ENCODE data around the gene POU6F2. TPM values are rescaled to one million over a fixed set of nuclear protein-coding genes. Genes with fewer than 3 reads are reported as not detected.
A peak's percentile ranks its signal among the peaks of the same experiment; 100 is the strongest.

POU6F2 gene
- total RNA-seq, 2 donors from 2014 or later: 5.2 to 6.3 TPM

- H3K27ac ChIP-seq: no peak overlapping the region
- WGBS, 2 donors: 7 to 9% methylated on average over 25 of the region's 25 CpGs
- H3K4me1 ChIP-seq: peaks cover 8% of the 10 kb centered on the region
- no peak for TF ChIP-seq POLR2A (IDR thresholded peaks at IDR 0.05)
- TF ChIP-seq, protein P1, sequence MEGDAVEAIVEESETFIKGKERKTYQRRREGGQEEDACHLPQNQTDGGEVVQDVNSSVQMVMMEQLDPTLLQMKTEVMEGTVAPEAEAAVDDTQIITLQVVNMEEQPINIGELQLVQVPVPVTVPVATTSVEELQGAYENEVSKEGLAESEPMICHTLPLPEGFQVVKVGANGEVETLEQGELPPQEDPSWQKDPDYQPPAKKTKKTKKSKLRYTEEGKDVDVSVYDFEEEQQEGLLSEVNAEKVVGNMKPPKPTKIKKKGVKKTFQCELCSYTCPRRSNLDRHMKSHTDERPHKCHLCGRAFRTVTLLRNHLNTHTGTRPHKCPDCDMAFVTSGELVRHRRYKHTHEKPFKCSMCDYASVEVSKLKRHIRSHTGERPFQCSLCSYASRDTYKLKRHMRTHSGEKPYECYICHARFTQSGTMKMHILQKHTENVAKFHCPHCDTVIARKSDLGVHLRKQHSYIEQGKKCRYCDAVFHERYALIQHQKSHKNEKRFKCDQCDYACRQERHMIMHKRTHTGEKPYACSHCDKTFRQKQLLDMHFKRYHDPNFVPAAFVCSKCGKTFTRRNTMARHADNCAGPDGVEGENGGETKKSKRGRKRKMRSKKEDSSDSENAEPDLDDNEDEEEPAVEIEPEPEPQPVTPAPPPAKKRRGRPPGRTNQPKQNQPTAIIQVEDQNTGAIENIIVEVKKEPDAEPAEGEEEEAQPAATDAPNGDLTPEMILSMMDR (IDR thresholded peaks at IDR 0.05): no peak
- H3K4me3 ChIP-seq: peak overlapping the region in 1 of 2 donors; percentile 14
- intact Hi-C loops (cut with DNase I): no loop called here
- H3K9me3 ChIP-seq: no peaks in the 10 kb centered on the region
- no peaks in the 10 kb centered on the region for H3K36me3 ChIP-seq (replicated peaks in 1 of 2; ENCODE audit: insufficient read depth in 1 of 2, low read depth in 2 of 2)
- DNase-seq (no peak), ATAC-seq (no peak)
- no peaks in the 10 kb centered on the region for H3K27me3 ChIP-seq
These were observed 436.0 kb downstream of the POU6F2 start for GRCh38 chr7:39413636-39414223.

GRCh38 chr7:39414224-39415035 lies 436.7 kb downstream of the POU6F2 start:
- peak overlapping the region in 1 of 2 donors; percentile 14 for H3K4me3 ChIP-seq
- H3K9me3 ChIP-seq: no peaks in the 10 kb centered on the region
- WGBS, 2 donors: 1 to 2% methylated on average over 9 to 40 of the region's 40 CpGs
- no peaks in the 10 kb centered on the region for H3K36me3 ChIP-seq (replicated peaks in 1 of 2; ENCODE audit: insufficient read depth in 1 of 2, low read depth in 2 of 2)
- DNase-seq (peak; percentile 16 to 49 (median 26)), ATAC-seq (peak; percentile 45)
- H3K4me1 ChIP-seq: peaks cover 8% of the 10 kb centered on the region
- TF ChIP-seq, protein P1 (IDR thresholded peaks at IDR 0.05): peak in 1 of 7 experiments; percentile 9
- TF ChIP-seq POLR2A (IDR thresholded peaks at IDR 0.05): no peak
- intact Hi-C loops (cut with DNase I): no loop called here
- H3K27ac ChIP-seq: no peak overlapping the region
- H3K27me3 ChIP-seq: no peaks in the 10 kb centered on the region

DNA sequence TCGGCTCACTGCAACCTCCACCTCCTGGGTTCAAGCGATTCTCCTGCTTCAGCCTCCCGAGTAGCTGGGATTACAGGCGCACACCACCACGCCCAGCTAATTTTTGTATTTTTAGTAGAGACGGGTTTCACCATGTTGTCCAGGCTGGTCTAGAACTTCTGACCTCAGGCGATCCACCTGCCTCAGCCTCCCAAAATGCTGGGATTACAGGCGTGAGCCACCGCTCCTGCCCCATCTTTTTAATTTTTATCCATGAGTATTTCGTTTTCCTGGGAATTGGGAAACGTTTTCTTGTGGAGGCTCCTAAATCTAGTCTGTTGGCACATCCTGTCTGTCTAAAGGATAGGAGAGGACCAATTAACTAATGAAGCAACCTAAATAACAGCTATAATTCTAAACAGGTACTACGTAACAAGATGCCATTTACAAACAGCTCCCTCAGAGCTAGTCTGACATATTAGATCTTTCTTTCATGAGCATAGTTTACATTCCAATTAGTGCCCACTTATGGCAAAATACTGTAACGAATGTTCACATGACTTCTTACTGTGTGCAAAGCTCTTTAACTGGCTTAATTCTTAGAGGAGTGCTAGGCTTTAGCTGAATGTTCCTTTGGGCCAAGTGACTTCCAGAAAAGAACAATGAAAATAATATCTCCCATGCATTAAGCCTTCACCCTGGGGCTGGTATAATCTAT lies 437.5 kb downstream of the POU6F2 start:
- H3K27ac ChIP-seq: no peak overlapping the region
- TF ChIP-seq, protein P1 (IDR thresholded peaks at IDR 0.05): no peak
- no peak for TF ChIP-seq POLR2A (IDR thresholded peaks at IDR 0.05)
- DNase-seq (no peak), ATAC-seq (no peak)
- WGBS, 2 donors: 80 to 83% methylated on average over 13 of the region's 13 CpGs
- H3K36me3 ChIP-seq (replicated peaks in 1 of 2; ENCODE audit: insufficient read depth in 1 of 2, low read depth in 2 of 2): no peaks in the 10 kb centered on the region
- intact Hi-C loops (cut with DNase I): no loop called here
- no peak overlapping the region for H3K4me3 ChIP-seq
- no peaks in the 10 kb centered on the region for H3K27me3 ChIP-seq
- peaks cover 8% of the 10 kb centered on the region for H3K4me1 ChIP-seq
- no peaks in the 10 kb centered on the region for H3K9me3 ChIP-seq

GRCh38 chr7:39416866-39417265 lies 439.2 kb downstream of the POU6F2 start:
- Histone ChIP-seq H3K9me3 (no peaks in the 10 kb centered on the region), H3K4me1 (peaks cover 8% of the 10 kb centered on the region), H3K27ac (no peak overlapping the region), H3K36me3 (replicated peaks in 1 of 2; ENCODE audit: insufficient read depth in 1 of 2, low read depth in 2 of 2) (no peaks in the 10 kb centered on the region), H3K27me3 (no peaks in the 10 kb centered on the region), H3K4me3 (no peak overlapping the region)
- no peak for DNase-seq
- TF ChIP-seq, protein P1 (IDR thresholded peaks at IDR 0.05): no peak
- no peak for TF ChIP-seq POLR2A (IDR thresholded peaks at IDR 0.05)
- no peak for ATAC-seq
- 81 to 84% methylated on average over 3 of the region's 3 CpGs for WGBS, 2 donors
- intact Hi-C loops (cut with DNase I): no loop called here

Data from body of pancreas (tissue), 4 donors.